ENCODE data around the gene ICA1.

The ICA1 gene

GRCh38 chr7:8147760-8148463, 114.1 kb downstream of the ICA1 start:
- H3K79me2 ChIP-seq (ENCODE audit: control insufficient read depth, low read length): no peaks in the 10 kb centered on the region
- no peaks in the 10 kb centered on the region for H3K27me3 ChIP-seq (ENCODE audit: control insufficient read depth, low read length)
- H3K4me3 ChIP-seq (ENCODE audit: low read length): no peak overlapping the region
- H3K4me2 ChIP-seq (ENCODE audit: low read length): no peak overlapping the region
- peaks cover 8% of the 10 kb centered on the region; the same call in 1 of the 2 replicates for H3F3A ChIP-seq (ENCODE audit: control insufficient read depth, insufficient read depth)
- H3K4me1 ChIP-seq (ENCODE audit: control insufficient read depth, low read length): peaks cover 35% of the 10 kb centered on the region
- no peak overlapping the region for H3K27ac ChIP-seq (ENCODE audit: low read depth, low read length)
- H3K9me3 ChIP-seq (ENCODE audit: control insufficient read depth, insufficient read depth, low read length): no peaks in the 10 kb centered on the region
- no peaks in the 10 kb centered on the region for H4K20me1 ChIP-seq (ENCODE audit: control insufficient read depth, insufficient read depth, low read depth, low read length)
- TF ChIP-seq CTCF (IDR thresholded peaks at IDR 0.05; ENCODE audit: low read depth, low read length, poor library complexity, severe bottlenecking): no peak
- no peak for TF ChIP-seq EZH2phosphoT487 (IDR thresholded peaks at IDR 0.05; ENCODE audit: borderline replicate concordance, low read length)
- H3K9me2 ChIP-seq (replicated peaks; ENCODE audit: control insufficient read depth, low read length): no peaks in the 10 kb centered on the region
- no peaks in the 10 kb centered on the region for H3K36me3 ChIP-seq (ENCODE audit: control insufficient read depth, low read length)

- Histone ChIP-seq H3K36me3 (ENCODE audit: control insufficient read depth, low read length) (no peaks in the 10 kb centered on the region), H3K4me1 (ENCODE audit: control insufficient read depth, low read length) (peaks cover 35% of the 10 kb centered on the region), H3K4me2 (ENCODE audit: low read length) (no peak overlapping the region), H3K4me3 (ENCODE audit: low read length) (no peak overlapping the region), H3K79me2 (ENCODE audit: control insufficient read depth, low read length) (no peaks in the 10 kb centered on the region), H3K9me2 (replicated peaks; ENCODE audit: control insufficient read depth, low read length) (no peaks in the 10 kb centered on the region), H3K27me3 (ENCODE audit: control insufficient read depth, low read length) (no peaks in the 10 kb centered on the region), H3K27ac (ENCODE audit: low read depth, low read length) (no peak overlapping the region), H3K9me3 (ENCODE audit: control insufficient read depth, insufficient read depth, low read length) (no peaks in the 10 kb centered on the region), H3F3A (ENCODE audit: control insufficient read depth, insufficient read depth) (peaks cover 8% of the 10 kb centered on the region; the same call in 1 of the 2 replicates), H4K20me1 (ENCODE audit: control insufficient read depth, insufficient read depth, low read depth, low read length) (no peaks in the 10 kb centered on the region)
- TF ChIP-seq CTCF (IDR thresholded peaks at IDR 0.05; ENCODE audit: low read depth, low read length, poor library complexity, severe bottlenecking) (no peak), EZH2phosphoT487 (IDR thresholded peaks at IDR 0.05; ENCODE audit: borderline replicate concordance, low read length) (no peak)
Observed at GRCh38 chr7:8146788-8147413, 115.1 kb downstream of the ICA1 start.

GRCh38 chr7:8146106-8146787, 115.7 kb downstream of the ICA1 start:
- TF ChIP-seq CTCF (IDR thresholded peaks at IDR 0.05; ENCODE audit: low read depth, low read length, poor library complexity, severe bottlenecking) (no peak), EZH2phosphoT487 (IDR thresholded peaks at IDR 0.05; ENCODE audit: borderline replicate concordance, low read length) (no peak)
- Histone ChIP-seq H3K4me3 (ENCODE audit: low read length) (no peak overlapping the region), H4K20me1 (ENCODE audit: control insufficient read depth, insufficient read depth, low read depth, low read length) (no peaks in the 10 kb centered on the region), H3F3A (ENCODE audit: control insufficient read depth, insufficient read depth) (peaks cover 3% of the 10 kb centered on the region; the same call in 1 of the 2 replicates), H3K9me3 (ENCODE audit: control insufficient read depth, insufficient read depth, low read length) (no peaks in the 10 kb centered on the region), H3K36me3 (ENCODE audit: control insufficient read depth, low read length) (no peaks in the 10 kb centered on the region), H3K27ac (ENCODE audit: low read depth, low read length) (no peak overlapping the region), H3K4me1 (ENCODE audit: control insufficient read depth, low read length) (peaks cover 33% of the 10 kb centered on the region), H3K4me2 (ENCODE audit: low read length) (no peak overlapping the region), H3K27me3 (ENCODE audit: control insufficient read depth, low read length) (no peaks in the 10 kb centered on the region), H3K79me2 (ENCODE audit: control insufficient read depth, low read length) (no peaks in the 10 kb centered on the region), H3K9me2 (replicated peaks; ENCODE audit: control insufficient read depth, low read length) (no peaks in the 10 kb centered on the region)

Measured in DOHH2 (cell line).